Umbilical cord (tissue), 2 donors: ENCODE data around the gene ZBTB7B. TPM values are rescaled to one million over a fixed set of nuclear protein-coding genes. Genes with fewer than 3 reads are reported as not detected.

ENCODE experiments used
- DNase-seq: peaks from one replicate; pipeline ENCODE4 v3.0.0-alpha.2; 2015; ENCODE audit warnings: low spot score
- total RNA-seq: library from RNA; depleted of rRNA; stranded (reverse); fragments of >200 nt; gene quantifications from one replicate; pipeline ENCODE4 v1.2.3, GENCODE V29; 2014; ENCODE audit warnings: low replicate concordance; ENCODE audit not compliant: insufficient read depth

The ZBTB7B gene
- total RNA-seq, 1 donor from 2014 or later = 18.8 TPM

DNA sequence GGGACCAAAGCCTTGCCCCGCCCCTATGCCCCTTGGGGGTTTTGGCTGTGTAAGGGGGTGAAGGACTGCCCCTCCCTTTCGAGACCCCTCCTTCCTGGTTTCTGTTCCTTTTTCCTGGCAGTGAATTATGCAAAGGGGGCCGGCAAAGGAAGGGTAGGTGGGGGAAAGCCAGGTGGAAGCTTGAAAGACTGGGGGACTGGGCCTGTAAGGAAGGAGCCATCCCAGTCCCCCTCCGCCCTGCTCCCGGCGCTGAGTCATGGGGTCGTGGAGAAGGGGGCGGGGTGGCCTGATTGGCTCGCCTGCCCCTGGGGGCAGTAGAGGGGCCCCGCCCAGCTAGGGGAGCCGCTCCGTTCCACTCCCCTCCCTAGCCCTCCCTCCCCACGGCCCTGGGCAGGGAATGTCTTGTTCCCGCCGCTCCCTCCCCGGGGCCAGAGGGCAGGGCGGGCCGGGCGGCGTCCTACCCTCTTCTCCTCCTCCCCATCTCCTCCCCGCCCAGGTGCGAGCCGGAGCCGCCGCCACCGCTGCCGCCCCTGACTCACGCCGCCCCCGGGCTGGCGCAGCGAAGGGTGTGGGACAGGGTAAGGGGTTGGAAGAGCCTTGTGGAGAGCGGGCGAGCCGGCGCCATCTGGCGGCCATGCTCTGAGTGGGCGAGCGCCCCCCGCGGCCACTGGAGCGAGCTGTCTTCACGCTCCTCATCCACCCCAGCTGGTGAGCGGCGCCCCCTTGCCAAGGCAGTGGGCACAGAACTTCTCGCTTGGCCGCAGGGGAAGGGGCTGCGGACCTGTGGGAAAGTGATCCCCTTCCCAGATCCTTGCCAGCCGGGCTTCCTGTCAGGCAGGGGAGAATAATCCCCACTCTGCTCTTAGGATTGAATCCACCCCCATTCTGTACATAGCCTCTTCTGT lies 14.7 kb downstream of the ZBTB7B start:
- peak; percentile 93 for DNase-seq

DNA sequence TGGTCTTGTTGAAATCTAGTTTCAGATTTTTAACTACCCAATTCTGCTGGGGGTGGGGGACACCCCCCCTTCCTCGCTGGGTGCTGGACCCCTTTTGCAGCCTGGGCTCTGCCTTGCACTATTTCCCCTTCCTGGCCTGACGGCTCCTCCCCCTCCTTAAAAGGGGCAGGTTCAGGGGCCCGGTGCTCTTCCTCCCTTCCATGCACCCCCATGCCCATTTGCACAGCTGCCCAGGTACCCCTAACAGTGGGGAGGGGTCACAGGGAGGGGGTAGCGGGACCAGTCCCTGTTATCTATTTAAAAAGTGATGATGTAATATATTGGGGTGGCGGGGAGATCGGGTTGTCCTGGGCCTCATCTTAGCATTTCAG lies 15.3 kb downstream of the ZBTB7B start:
- no peak for DNase-seq

DNA sequence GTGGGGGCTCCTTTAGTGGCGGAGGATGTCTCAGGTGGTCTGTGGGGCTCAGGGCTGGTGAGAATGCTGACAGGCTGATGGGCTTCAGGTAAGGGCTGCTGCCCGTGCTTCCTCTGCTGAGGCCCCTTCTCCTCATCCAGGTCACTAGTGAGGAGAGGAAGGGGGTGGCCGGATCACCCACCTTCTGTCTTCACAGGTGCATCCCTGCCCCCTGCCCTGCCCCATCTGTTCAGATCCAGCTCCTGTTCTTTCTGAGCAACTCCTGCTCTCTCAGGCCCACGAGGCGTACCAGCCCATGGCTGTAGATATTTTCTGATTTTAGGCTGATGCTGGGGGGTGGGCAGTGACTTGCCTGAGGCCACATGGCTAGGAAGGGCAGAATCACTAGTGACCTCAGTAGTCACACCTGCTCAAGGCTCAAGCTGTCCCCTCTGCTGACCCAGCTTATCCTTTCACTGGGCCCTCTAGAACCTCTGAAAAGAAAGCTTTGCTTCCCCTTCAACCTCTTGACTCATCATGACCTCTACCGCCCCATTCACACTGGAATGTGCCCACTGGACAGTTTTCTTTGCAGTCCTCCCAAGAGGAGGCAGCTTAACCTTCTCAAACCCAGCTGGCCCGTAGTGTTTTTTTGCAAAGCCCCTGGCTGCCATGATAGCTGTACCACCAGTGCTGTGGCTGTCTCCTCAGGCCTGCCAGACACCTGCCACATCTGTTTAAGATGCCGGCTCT lies 16.2 kb downstream of the ZBTB7B start:
- no peak for DNase-seq

DNA sequence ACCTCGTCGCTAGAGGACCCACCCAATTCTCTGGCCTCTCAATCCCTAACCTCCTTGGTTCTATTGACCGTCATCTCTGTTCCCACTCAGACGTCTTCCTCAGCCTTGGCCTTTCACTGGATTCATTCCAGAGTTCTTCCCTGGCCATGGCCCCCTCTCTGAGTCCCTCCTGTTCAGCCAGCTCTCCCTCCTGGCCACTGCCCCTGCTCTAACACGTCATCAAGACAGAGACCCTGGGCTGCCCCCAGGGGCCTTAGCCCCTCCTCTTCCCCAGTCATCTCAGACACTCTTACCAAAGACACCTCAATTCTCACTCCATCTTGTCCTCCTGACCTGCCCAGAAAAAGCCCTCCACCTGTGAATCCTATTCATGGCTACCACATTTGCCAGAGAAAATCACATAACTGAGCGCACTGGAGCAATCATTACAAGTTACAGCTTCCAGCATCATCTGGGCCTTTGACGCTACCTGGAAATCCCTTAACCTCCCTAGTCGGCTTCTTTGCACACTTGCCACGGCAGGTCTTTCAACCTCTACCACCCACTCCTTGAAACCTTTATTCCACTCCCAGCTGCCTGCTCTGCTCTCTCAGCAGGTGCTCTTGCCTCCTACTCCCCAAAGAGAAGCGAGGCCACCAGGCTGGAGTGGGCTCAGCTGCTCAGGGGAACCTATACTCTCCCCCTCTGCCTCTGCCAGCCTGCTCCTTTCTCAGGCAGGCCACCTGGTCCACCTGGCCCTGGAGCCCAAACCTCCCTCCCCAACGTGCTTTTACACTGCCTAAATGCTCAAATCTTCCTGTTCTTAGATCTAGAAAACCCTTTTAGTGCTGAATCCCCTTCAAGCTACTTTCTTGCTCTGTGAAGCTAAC lies 17.0 kb downstream of the ZBTB7B start:
- no peak for DNase-seq

DNA sequence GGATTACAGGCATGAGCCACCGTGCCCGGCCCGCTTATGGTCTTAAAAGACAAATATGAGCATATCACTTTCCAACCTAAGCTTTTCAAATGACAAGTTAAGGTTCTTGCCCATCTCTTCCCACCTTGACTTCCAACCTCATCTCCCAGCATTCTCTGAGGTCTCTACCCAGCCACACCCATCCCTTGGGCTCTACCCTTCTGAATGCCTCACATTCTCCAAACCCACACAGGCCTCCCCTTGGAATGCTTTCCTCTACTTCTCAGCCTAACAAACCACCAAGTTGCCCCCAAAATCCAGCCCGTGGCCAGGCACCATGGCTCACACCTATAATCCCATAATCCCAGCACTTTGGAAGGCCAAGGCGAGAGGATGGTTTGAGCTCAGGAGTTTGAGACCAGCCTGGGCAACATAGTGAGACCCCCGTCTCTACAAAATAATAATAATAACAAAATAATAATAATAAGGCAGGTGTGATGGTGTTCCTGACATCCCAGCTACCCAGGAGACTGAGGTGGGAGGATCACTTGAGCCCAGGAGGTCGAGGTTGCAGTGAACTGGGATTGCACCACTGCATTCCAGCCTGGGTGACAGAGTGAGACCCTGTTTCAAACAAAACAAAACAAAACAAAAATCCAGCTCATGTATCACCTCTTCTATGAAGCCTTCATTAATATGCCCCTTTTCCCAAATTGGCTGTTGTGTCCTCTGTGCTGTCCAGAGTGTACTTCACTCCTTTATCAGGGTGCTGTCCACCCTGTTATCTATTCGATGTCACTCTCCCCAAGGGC lies 19.7 kb downstream of the ZBTB7B start:
- no peak for DNase-seq

DNA sequence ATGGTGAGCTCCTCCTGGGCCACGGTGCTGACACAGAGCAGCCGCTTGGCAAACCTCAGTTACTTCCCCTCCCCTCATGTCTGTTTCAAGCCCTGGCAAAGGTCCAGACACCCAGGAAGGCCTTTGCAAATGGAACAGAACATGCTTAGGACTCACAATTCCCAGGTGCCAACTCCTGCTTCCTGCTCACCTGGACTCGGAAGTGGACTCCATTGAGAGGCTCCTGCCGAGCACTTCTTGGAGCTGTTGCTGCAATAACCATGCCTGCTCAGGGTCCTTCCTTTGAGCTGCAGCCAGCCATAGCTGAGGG lies 20.3 kb downstream of the ZBTB7B start:
- DNase-seq = no peak

DNA sequence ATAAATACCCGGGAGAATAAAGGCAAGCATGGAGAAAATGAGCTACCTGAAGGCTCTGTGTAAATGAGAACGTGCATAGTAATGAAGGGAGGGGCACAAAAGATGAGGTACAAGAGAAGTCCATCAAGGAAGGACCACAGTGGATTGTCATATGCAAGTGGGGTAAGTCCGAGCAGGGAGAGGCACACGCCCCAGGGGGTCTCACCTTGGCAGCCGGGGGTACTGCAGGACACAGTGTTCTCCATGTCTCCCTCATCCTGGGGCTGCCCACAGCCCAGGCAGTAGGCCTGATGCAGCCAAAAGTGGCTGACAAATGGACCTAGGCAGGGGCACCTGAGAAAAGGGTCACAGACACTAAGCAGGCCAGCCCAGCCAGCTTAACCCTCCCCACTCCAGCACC lies 21.0 kb downstream of the ZBTB7B start:
- DNase-seq = no peak

DNA sequence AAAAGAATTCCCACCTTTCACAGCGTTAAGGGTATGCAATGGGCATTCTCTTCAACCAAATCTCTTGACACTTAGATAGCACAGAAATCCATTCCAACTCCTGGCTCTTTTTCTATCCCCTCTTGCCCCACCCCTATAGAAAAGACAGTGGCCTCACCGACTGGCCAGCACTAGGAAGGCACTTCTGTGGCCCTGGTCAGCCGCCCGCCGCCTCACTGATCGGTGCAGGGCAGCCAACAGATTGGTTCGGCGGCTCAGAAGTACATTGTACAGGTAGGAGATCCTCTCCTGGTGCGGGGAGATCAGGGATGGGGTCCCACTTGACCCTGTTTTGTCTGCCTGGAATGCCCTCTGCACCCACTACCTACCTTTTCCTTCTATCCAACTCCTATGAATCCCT lies 21.7 kb downstream of the ZBTB7B start:
- DNase-seq = no peak

DNA sequence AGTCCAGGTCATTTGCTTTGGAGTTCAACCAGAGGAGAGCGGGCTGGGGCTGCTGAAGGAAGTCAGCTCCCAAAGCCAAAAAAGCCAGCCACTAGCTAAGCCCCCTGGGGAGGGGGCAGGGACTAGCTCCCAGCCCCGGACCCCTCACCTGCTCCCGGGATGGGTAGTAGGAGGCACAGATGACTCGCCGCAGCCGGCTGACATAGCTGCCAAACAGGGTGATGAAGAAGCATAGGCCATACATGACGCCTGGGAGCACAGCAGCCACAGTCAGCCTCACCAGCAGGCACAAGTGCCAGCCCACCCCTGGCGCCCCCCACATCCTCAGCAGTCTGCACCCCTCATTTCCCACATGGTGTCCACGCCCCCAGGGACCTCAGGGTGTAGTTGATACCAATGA lies 23.6 kb downstream of the ZBTB7B start:
- no peak for DNase-seq

DNA sequence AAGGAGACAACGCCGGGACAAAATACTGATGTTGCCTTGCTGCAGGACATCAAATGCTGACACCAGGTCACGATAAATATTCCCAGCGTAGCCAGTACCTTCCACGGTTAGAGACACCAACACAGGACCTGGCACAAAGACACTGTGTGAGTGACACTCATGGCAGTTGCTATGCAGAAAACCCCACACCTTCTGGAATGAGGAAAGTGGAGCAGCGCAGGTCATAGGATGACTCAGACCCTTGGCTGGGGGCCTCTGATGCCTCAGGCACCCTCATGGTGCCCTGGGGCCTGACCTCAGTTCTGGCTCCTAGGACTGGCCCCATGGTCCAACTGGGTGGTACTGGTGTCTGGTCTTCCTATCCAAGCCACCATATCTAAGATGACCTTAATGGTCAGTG lies 24.0 kb downstream of the ZBTB7B start:
- DNase-seq = no peak

DNA sequence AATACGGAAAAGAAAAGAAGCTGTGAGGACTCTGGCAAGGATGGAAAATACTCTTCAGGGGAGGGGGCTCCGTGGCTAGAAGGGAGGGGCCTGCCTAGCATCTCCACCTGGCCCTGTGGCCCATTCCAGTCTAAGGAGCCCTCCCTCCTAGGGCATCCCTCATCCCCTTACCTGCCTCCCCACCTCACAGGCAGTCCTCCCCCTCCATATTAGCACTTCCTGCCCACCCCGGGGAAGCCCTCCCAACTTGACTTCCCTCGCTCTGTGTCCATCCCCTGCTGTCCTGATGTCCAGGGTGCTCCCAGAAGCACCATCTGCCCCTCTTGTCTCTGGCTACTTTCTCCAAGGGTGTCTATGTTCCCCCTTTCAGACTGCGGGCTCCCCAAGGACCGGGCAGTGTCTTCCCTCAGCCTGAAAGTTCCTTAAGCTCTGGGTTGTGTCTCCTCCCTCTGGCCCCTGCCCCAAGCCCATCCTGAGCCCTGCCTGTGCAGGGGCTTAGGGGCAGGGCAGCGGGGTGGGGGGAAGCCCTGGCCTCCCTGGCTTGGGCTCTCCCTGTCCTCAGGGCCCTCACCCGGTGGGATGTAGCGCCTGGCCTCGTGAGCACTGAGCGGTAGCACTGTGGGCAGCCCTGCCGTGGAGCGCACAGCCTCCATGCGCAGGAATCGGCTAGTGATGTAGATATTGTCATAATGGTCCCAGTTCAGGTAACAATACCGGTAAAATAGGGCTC lies 27.1 kb downstream of the ZBTB7B start:
- DNase-seq = no peak

DNA sequence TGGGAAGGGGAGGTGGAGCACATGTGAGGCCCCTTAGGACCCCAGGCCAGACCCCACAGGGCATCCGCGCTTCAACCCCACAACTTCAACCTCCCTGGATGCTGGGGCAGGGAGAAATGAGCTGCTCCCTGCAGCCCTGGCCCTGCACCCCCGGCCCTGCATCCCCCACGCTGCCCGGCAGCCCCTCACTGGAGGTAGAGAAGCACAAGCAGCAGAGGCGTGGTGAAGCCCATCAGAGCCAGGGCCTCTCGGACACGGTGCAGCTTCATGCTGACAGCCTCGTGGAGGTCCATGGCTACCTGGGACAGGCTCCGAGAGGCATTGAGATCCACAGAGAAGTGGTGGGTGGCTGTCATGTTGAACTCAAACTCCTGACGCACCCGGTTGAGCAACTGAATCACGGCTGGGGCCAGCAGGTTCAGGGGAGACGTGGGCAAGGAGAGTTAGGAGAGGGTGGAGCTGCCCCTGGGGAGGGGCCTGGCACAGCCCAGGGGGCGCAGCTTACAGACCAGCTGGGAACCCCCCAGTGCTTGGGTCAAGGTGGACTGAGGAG lies 27.7 kb downstream of the ZBTB7B start:
- DNase-seq = no peak

DNA sequence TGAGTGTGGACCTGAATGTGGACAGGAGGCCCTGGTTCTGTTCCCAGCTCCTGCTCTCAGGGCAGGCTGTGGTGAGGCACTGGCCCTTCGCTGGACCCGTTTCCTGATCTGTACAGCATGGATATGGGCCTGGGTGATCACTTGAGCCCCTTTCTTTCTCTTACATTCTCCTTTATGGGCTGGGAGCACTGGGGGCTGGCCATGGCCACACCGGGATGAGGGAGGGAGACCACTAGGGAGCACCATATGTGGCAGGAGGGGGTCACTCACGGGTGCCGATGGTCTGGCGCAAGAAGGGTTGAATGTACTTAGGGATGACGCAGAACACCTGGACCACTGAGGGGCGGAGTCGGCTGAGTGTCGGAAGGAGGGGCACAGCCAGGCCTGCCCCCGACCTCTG lies 28.3 kb downstream of the ZBTB7B start:
- no peak for DNase-seq

DNA sequence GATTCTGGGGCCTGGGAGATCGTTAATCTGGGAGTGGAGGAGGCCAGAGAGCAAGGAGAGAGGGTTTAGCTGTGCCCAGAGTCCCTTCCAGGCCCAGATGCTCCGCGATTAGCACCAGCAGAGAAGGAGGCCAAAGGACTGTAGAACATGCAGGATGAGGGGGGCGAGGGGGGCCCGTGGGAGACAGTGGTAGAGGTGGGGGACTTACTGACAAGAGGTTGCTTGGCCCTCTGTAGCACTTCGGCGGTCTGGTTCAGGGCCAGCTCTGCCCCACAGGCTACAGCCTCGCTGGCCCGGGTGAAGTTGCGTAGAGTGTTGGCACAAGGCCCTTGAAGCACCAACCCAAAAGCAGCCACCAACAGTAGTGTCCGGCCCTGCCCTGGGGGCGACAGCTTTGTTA lies 30.3 kb downstream of the ZBTB7B start:
- DNase-seq = no peak

DNA sequence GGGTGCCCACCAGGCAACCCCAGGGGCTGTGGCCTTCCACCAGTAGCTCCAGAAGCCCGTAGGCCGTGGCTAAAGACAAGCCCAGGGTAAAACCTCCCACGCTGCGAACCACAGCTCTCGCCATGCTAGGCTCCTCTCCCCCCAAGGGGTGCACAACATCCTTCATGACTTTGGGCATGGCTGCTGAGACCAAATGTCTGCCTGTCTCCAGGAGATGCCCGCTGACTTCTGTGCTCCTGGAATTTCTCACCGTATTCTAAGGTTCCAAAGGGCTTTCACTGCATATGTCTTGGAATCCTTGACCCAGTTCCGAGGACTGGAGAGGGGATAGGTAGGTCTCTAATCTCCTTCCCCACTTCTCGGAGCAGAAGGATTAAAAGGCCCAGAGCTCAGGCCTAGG lies 30.9 kb downstream of the ZBTB7B start, which contains the start of the genes DCST1 and DCST2:
Gene DCST1 (plus strand): TSS at position 301 of the 400 bp plus-strand sequence. CDS start 213 bp downstream, outside the sequence.
Gene DCST2 (minus strand): TSS at position 258 of the 400 bp plus-strand sequence. CDS start 80 bp downstream, at position 178.
- no peak for DNase-seq

DNA sequence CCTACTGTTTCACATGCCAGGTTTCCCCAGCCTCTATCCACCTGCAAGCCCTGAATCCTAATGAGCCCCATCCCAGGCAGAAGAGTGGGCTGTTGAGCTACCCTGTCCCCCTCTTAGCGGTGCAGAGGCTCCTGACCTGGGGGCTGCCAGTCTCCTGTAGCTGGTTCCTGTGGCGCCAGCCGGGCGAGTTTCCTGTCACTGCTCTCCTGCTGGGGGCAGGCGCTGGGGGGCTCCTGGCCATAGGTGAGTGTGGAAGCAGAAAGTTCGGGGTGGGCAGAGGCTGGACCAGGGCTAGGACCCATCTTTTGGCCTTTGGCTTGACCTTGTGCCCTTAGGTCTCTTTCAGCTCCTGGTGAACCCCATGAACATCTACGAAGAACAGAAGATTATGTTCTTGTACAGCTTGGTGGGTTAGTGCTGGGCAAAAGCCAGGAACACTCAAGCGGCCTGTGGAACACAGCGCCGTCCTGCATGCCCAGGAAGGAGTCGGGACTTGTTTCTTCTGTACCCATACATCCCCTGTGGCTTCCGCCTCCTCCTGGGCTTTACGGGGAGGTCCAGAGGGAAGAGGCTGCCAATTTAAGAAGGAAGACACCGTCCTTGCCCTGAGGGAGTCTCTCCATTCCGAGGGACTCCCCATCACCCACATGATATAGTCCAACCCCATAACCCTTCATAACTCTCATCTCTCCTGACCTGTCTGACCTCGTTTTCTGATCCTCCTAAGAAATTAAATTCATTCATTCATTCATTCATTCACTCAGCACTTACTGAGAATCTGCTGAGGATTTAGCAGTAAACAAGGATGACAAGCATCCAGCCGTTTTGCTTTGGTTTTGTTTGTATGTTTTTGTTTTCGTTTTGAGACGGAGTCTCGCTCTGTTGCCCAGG lies 32.0 kb downstream of the ZBTB7B start:
- no peak for DNase-seq

DNA sequence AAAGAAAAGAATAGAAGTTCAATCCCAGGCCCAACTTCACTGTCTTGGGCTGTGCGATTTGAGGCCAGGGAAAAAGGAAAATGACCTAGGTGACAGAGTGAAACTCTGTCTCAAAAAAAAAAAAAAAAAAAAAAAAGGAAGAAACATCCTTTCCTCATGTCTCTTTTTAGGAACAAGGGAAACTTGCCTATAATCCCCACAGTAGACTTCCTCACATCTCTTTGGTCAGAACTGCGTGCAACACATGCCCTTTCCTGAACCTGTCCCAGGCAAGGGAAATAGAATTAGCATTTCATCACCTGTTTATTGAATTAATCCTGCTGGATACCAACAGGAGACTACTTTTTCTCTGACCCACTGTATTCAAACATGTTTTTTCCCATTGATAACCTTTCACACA lies 33.3 kb downstream of the ZBTB7B start:
- DNase-seq = no peak

DNA sequence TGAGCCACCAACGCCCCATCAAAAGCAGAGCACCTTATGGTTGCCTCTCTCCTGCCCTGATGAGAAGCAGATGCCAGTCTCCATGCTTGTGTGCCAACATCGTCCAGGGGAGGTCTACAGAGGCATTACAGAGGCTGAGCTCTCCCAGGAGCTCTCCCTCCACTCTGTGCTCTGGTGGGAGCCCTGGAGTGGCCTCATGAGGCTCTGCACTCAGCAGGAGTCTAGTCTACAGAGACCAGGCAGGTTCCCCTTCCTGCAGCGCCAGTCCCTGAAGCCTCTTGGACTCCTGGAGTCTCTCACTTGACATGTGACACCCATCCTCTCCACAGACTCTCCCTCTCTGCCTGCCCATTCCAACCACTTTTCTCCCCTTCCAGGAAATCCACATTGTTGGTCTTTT lies 34.4 kb downstream of the ZBTB7B start:
- no peak for DNase-seq

DNA sequence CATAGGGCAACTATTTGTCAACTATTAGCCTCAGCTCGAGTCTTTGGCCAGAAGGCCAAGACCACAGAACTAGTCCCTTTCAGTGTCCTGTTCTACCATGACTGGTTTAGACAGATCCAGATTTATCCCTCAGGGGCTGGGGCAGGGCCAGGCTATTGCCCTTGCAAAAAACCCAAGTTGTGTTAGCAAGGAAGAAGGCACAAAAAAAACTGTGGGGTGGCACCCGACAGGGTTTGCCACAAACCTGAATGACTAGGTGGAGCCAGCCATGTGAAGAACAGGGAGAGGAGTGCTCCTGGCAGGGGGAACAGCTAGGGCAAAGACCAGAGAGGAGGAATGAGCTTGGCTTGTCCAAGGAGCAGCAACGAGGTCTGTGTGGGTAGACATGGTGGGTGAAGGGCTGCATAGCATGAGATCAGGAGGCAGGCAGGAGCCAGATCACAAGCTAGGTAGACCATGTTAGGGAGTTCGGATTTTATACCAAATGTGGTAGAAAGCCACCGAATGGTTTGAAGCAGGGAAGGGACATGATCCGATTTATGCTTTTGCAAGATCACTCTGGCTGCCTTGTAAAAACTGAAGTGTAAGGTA lies 35.3 kb downstream of the ZBTB7B start:
- DNase-seq = no peak
